NCI-H187 treated with DMSO at 0.1 percent for 48 hours (cell line): ENCODE measurements around the gene SAMD9L.

Source experiments
- DNase-seq: peaks from one replicate; lab custom pipeline; 2025; lab: John Stamatoyannopoulos, UW

SAMD9L gene

GRCh38 chr7:93148144-93148543, at the start of gene SAMD9L:
TSS of gene SAMD9L (minus strand) at chr7:93148385. CDS start at chr7:93135971, 12,414 bp downstream.
- no peak for DNase-seq

DNA sequence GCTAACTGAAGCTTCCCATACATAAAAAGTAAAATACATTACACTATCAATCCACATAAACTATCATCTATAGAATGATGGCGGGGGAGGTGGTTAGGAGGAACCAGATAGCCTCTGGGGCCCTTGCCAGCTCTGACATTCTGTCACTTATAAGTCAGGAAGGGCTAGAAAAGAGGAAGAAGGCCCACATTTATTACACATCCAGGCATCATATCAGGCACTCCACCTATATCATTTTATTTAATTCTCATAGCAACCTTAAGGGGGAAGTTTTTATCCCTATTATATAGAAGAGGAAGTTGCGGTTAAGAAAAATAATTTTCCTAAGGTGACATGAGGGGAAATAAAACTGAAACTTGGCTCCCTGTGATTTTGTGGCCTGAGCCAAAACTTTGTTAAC, 48.2 kb upstream of the SAMD9L start:
- DNase-seq: no peak

DNA sequence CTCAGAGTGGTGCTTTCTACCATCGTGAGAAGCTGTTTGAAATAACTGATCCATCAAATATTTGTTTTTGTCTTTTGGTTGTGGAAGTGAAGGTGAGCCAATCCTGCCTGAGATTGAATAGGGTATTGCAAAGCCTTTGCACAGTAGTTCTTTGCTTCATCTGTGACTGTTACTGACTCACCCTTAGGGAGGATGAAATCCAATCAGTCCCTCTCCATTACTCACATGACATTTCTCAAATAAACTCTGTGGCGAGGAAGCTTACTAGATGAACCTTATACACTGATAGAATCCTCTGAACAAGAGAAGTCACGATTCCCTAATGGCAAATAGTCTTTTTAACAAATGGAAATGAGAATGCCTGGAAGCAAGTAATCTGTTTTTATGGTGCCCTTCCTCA, 46.2 kb upstream of the SAMD9L start:
- DNase-seq: no peak

DNA sequence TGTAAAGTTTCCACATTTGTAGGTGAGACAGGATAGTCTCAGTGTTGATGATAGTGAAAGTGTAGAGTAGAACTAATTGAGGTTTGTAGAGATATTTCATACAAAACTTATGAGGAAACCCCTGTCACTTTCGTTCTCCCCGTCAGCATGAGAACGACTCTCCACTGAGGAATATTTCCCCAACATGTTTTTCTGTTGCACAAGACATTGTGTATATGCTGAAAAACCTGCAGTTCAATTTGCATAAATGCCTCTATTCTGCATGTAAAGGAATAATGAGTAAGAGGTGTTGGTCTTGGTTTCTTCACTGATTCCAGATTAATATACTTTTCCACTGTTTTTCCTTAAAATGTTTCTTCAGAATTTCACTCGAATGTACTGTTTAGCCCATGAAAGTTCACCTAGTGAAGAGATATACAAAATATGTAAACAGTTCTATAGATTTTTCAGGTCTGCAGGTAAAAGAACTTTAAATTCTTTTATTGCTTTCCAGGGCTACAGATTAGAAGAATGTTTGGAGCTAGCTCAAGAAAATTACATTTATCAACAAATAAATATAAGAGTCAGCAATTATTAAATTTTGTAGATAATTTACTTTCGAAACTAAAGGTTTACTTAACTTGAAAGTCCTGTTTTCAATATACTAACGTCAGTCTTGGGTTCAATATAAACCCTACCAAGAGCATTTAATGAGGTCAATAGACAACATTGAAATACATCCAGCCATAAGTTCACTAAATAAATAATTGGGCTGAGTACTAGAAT, 40.9 kb upstream of the SAMD9L start:
- no peak for DNase-seq

GRCh38 chr7:93185303-93186027, 37.3 kb upstream of the SAMD9L start:
- DNase-seq: no peak

GRCh38 chr7:93179173-93179572, 31.0 kb upstream of the SAMD9L start:
- DNase-seq: no peak

GRCh38 chr7:93178213-93178612, 30.0 kb upstream of the SAMD9L start:
- DNase-seq: no peak

DNA sequence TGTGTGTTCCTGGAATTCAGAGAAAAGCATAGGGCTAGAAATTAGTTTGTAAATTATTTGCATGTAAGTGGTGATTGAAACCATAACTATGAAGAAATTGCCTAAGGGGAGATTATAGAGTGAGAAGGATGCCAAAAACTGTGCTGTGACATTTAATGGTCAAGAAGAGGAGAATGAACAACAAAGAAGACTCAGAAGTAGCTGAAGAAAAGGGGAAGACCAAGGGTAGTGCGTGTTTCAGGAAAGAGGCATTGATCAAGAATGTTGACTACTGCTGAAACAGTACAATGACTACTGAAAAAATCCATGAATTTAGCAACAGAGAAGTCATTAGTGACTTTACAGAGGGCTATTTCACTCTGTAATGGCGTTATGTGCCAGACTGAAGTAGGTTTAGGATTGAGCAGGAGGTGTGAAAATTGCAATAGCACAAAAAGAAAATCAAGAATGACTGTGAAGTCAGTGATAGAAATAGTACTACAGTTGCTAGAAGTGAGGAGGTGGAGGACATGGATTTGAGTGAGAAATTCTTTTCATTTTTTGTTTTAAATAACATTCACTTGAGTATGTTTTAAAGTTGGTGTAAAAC, 28.9 kb upstream of the SAMD9L start:
- no peak for DNase-seq

- no peak for DNase-seq
Measured at GRCh38 chr7:93175219-93175618, 27.0 kb upstream of the SAMD9L start.

GRCh38 chr7:93172683-93173082, 24.5 kb upstream of the SAMD9L start:
- DNase-seq: no peak

- no peak for DNase-seq
Measured at GRCh38 chr7:93171606-93172226, 23.5 kb upstream of the SAMD9L start.

GRCh38 chr7:93165447-93165846, 17.3 kb upstream of the SAMD9L start:
- DNase-seq: no peak

GRCh38 chr7:93164766-93165165, 16.6 kb upstream of the SAMD9L start:
- no peak for DNase-seq

GRCh38 chr7:93161181-93161762, 13.1 kb upstream of the SAMD9L start:
- DNase-seq: no peak

- DNase-seq: no peak
Measured at GRCh38 chr7:93160410-93160809, 12.2 kb upstream of the SAMD9L start.

DNA sequence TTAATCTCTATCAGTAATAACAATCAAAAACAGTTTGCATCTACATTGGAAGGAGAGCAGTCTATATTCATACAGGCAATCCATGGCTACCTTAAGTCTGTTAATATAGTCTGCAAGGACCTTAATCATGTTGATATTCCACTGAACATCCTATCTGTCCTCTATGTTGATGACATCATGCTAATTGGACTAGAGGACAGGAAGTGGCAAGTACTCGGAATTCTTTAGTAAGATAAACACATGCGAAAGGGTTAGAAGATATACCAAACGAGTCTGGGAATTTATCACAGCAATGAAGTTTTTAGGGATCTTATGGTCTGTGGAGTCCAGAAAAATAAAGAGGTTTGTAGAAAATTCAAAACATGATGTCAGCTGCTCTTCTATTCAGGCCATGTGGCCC, 11.3 kb upstream of the SAMD9L start:
- no peak for DNase-seq

- DNase-seq: no peak
Measured at GRCh38 chr7:93156884-93157283, 8.7 kb upstream of the SAMD9L start.

- no peak for DNase-seq
Measured at GRCh38 chr7:93150200-93150835, 2.1 kb upstream of the SAMD9L start.

DNA sequence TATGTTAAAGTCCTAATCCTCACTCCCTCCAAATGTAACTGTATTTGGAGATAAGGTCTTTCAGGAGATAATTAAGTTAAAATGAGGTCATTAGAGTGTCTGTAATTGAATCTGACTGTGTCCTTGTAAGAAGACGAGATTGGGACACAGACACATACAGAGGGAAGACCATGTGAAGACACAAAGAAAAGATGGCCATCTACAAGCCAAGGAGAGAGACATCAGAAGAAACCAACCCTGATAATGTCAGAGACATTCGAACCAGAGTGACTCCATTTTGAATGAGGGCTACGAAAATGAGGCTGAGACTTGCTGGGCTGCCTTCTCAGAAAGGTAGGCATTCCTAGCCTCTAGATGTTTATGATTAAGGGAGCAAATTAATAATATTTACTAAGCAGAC, 542 bp upstream of the SAMD9L start:
- DNase-seq: no peak

GRCh38 chr7:93147363-93147762, 822 bp downstream of the SAMD9L start:
- no peak for DNase-seq

DNA sequence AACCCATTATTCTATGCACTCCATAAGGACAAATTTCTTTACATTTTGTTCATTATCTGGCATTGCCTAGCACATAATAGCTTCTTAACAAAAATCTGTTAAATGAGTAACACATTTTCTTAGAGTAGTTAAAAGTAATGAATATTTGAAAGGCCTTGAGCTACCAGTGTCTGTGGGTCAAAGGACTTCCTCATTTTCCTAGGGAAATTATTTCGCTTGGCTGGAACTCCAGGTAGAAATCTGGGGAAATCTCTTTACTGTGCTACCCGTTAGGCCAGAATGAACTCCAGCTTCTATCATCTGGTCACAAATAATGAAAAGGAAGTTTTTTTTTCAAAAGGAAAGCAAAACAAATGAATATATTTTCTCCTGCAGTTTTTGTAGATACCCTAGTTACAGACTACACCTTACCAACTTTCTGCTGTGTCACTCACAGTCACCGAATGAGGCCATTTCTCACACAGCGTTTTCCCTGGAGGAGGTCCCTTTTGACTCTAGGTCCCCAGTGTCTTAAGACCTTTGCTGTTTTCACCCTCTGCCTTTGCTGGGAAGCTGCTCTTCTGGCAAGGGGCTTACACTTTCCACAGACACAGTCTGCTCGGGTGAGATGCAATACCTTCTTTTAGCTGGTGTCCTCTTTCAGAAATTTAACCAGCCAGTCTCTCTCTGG, 1.6 kb downstream of the SAMD9L start:
- DNase-seq: no peak
